ENCODE data around the gene IL21R. TPM values are rescaled to one million over a fixed set of nuclear protein-coding genes. Genes with fewer than 3 reads are reported as not detected.

Gene IL21R
- total and polyA plus RNA-seq, 2 donors (not counting 3 experiments of a cell fraction or from before 2014, with no cell fraction given), result 0.03 TPM; not detected in 1

DNA sequence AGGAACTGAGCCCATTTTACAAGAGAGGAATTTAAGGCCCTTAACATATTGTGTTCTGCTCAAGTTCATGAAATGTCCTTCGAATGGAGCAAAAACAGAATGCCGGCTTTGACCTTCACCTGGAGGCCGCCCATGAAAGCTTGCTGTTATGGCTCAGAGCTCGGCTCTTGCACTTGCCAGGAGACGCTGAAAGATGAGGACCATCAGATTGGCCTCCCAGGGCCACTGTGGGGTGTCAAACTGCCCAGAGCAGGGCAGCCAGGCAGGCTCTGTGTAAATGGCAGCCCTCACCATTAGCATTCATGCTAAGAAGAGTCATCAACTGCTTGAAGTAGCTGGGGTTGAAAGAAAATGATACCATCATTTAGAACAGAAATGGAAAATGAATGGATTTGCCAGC lies 39.3 kb downstream of the IL21R start:
- Histone ChIP-seq H3K27me3 (ENCODE audit: control insufficient read depth in 2 of 2, insufficient read depth in 2 of 2, low read length in 2 of 2) (no peaks in the 10 kb centered on the region), H3K36me3 (ENCODE audit: control insufficient read depth in 2 of 2, extremely low read depth in 1 of 2, insufficient read depth in 2 of 2, low read length in 2 of 2) (no peaks in the 10 kb centered on the region), H3K4me3 (replicated peaks in 1 of 3; ENCODE audit: insufficient read depth in 1 of 3, low read depth in 1 of 3, low read length in 3 of 3) (no peak overlapping the region), H3K9ac (replicated peaks; ENCODE audit: extremely low read depth, insufficient read depth, low read length) (no peak overlapping the region), H3K79me2 (ENCODE audit: control insufficient read depth, insufficient read depth, low read length) (no peaks in the 10 kb centered on the region), H3K4me2 (ENCODE audit: insufficient read depth, low read length) (no peak overlapping the region), H3K9me1 (replicated peaks; ENCODE audit: control insufficient read depth, extremely low read depth, insufficient read depth, low read length) (no peaks in the 10 kb centered on the region), H3K27ac (ENCODE audit: insufficient read depth, low read depth, low read length) (no peak overlapping the region), H3K9me3 (replicated peaks; ENCODE audit: control insufficient read depth, insufficient read depth, low read length) (no peaks in the 10 kb centered on the region), H4K20me1 (replicated peaks; ENCODE audit: control insufficient read depth, extremely low read depth, insufficient read depth, low read length) (no peaks in the 10 kb centered on the region), H2AFZ (ENCODE audit: low read depth, low read length) (no peak overlapping the region), H3K4me1 (ENCODE audit: control insufficient read depth, extremely low read depth, insufficient read depth, low read length) (no peaks in the 10 kb centered on the region)
- ChIA-PET CTCF (interaction anchor here (1.1 kb wide), 1 partner anchor 36 kb away, joined by 3 read pairs; no protein-coding TSS in a partner anchor), POLR2A (interaction anchor here (0.7 kb wide), 1 partner anchor 9 kb away, joined by 8 read pairs; no protein-coding TSS in a partner anchor)
- FAIRE-seq (no peak), DNase-seq (ENCODE audit: low read depth, low spot score) (no peak)
- dilution Hi-C loops (cut with MboI; ENCODE audit: extremely low pct_ligation_motif_present, low sequenced_read_pairs), result no loop called here
- no TSS peak for BruUV-seq (replicated peaks)
- TF ChIP-seq MAX (IDR thresholded peaks at IDR 0.05; ENCODE audit: insufficient read depth, insufficient read length), result no peak
- no peak for TF ChIP-seq JUN (IDR thresholded peaks at IDR 0.05; ENCODE audit: borderline replicate concordance, insufficient read depth, insufficient read length, low read depth)
- intact Hi-C loops (cut with micrococcal nuclease), result no loop called here

- no peaks in the 10 kb centered on the region for H3K27me3 ChIP-seq (ENCODE audit: control insufficient read depth in 2 of 2, insufficient read depth in 2 of 2, low read length in 2 of 2)
- BruUV-seq (replicated peaks), result no TSS peak
- no peak overlapping the region for H3K9ac ChIP-seq (replicated peaks; ENCODE audit: extremely low read depth, insufficient read depth, low read length)
- dilution Hi-C loops (cut with MboI; ENCODE audit: extremely low pct_ligation_motif_present, low sequenced_read_pairs) (no loop called here), intact Hi-C loops (cut with micrococcal nuclease) (no loop called here)
- H3K9me1 ChIP-seq (replicated peaks; ENCODE audit: control insufficient read depth, extremely low read depth, insufficient read depth, low read length), result no peaks in the 10 kb centered on the region
- no peaks in the 10 kb centered on the region for H3K4me1 ChIP-seq (ENCODE audit: control insufficient read depth, extremely low read depth, insufficient read depth, low read length)
- FAIRE-seq (no peak), DNase-seq (ENCODE audit: low read depth, low spot score) (no peak)
- no peak for TF ChIP-seq JUN (IDR thresholded peaks at IDR 0.05; ENCODE audit: borderline replicate concordance, insufficient read depth, insufficient read length, low read depth)
- peak; percentile 19 for TF ChIP-seq MAX (IDR thresholded peaks at IDR 0.05; ENCODE audit: insufficient read depth, insufficient read length)
- CTCF ChIA-PET, result no interaction called here
- no peaks in the 10 kb centered on the region for H4K20me1 ChIP-seq (replicated peaks; ENCODE audit: control insufficient read depth, extremely low read depth, insufficient read depth, low read length)
- no peak overlapping the region for H3K4me2 ChIP-seq (ENCODE audit: insufficient read depth, low read length)
- H3K79me2 ChIP-seq (ENCODE audit: control insufficient read depth, insufficient read depth, low read length), result no peaks in the 10 kb centered on the region
- H3K9me3 ChIP-seq (replicated peaks; ENCODE audit: control insufficient read depth, insufficient read depth, low read length), result no peaks in the 10 kb centered on the region
- H2AFZ ChIP-seq (ENCODE audit: low read depth, low read length), result no peak overlapping the region
- POLR2A ChIA-PET, result no interaction called here
- no peak overlapping the region for H3K27ac ChIP-seq (ENCODE audit: insufficient read depth, low read depth, low read length)
- no peaks in the 10 kb centered on the region for H3K36me3 ChIP-seq (ENCODE audit: control insufficient read depth in 2 of 2, extremely low read depth in 1 of 2, insufficient read depth in 2 of 2, low read length in 2 of 2)
- no peak overlapping the region for H3K4me3 ChIP-seq (replicated peaks in 1 of 3; ENCODE audit: insufficient read depth in 1 of 3, low read depth in 1 of 3, low read length in 3 of 3)
Measured at GRCh38 chr16:27441998-27442397, 40.0 kb downstream of the IL21R start.
